Stimulated activated CD8-positive, alpha-beta memory T cell treated with anti-CD3 and anti-CD28 coated beads, Interleukin-15, amount 100 ng/mL, for 4 hours (primary cell): ENCODE results near the gene SNTB2.
"Not testable (repeated sequence)": the region's sequence is repeated elsewhere in the genome, so short reads cannot be mapped to it uniquely, and the experiment has no call there.

Experiments
- DNase-seq, 2 donors: peaks; one replicate each; pipeline ENCODE4 v3.0.0-alpha.2; 2020; ENCODE audit warnings: low read depth in 2 of 2

SNTB2 gene

DNA sequence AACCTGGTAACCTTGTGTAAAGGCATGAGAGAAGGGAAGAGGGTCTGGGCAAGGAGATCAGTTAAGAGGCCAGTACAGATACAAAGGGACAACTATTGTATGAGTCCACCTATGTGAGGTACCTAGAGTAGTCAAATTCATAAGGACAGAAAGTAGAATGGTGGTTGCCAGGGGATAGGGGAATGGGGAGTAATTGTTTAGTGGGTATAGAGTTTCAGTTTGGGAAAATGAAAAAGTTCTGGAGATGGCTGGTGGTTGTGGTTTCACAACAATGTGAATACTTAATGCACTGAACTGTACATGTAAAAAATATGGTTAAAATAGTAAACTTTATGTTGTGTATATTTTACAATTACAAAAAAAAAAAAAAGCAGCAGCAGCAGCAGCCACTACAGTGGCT, 49.4 kb downstream of the SNTB2 start:
- no peak for DNase-seq

DNA sequence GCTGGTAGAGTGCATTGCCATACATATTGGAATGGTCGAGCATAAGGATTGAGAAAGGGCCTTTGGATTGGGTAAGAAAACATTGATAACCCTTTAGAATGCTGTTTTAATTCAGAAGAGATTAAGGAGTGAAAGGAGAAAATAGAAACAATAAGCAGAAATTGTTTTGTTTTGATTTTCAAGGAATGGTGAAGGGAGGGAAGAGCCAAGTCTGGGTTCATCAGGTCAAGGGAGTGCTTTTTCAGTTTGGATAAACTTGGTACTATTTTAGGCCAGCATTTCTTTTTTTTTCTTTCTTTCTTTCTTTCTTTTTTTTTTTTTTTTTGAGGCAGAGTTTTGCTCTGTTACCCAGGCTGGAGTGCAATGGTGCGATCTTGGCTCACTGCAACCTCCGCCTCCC, 50.3 kb downstream of the SNTB2 start:
- no peak for DNase-seq

- no peak for DNase-seq
Measured at GRCh38 chr16:69239851-69240250, 52.9 kb downstream of the SNTB2 start.

DNA sequence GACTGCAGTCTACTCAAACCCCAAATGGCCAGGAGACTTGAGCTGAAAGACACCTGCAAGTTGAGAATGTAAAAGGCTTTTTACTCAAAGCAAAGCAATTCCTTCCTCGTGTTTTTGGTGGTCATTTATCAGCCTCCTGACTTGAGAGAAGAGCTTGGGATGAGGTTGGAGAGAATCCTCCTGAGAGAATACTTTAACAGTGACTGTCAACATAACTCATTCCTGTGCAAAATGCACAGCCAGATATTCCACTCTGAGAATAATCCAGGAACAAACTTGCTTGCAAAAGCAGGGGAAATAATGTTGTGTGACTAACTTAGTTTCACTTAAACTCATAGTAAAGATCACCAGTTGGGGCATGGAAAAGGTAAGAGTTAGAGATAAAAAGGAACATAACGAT, 53.4 kb downstream of the SNTB2 start:
- DNase-seq: no peak

GRCh38 chr16:69241926-69242325, 55.0 kb downstream of the SNTB2 start:
- no peak for DNase-seq

- DNase-seq: no peak
Measured at GRCh38 chr16:69243479-69243878, 56.5 kb downstream of the SNTB2 start.

- DNase-seq: no peak
Measured at GRCh38 chr16:69244336-69244735, 57.4 kb downstream of the SNTB2 start.

DNA sequence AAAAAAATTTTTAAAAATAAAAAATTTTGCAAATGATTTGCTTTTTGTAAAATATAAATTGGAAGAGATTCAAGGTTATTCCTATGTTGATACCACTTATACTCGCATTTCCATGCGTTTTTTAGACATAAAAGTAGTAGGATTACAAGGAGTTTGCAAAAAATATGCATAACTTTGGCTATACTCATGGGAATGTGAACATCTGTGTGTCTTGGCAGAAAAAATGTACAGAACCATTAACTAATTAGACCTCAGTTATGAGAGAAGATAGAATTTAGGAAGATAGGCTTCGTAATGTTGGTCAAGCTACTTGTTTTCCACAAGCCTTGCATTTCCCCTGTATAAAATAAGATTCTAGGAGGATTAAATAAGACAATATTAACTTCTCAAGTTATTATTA, 63.1 kb downstream of the SNTB2 start:
- no peak for DNase-seq

- DNase-seq: no peak
Measured at GRCh38 chr16:69253870-69254341, 66.9 kb downstream of the SNTB2 start.

DNA sequence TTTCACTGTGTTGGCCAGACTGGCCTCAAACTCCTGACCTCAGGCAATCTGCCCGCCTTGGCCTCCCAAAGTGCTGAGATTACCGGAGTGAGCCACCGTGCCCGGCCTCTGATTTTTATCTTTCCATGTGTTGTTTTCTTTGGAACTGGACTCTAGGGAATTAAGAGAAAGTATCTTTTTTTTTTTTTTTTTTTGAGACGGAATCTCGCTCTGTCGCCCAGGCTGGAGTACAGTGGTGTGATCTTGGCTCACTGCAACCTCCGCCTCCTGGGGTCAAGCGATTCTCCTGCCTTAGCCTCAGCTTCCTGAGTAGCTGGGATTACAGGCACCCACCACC, 72.4 kb downstream of the SNTB2 start:
- DNase-seq: not testable (repeated sequence)

GRCh38 chr16:69260019-69260418, 73.1 kb downstream of the SNTB2 start:
- DNase-seq: no peak

- DNase-seq: no peak
Measured at GRCh38 chr16:69260506-69260905, 73.5 kb downstream of the SNTB2 start.

- DNase-seq: no peak
Measured at GRCh38 chr16:69266334-69267063, 79.5 kb downstream of the SNTB2 start.

DNA sequence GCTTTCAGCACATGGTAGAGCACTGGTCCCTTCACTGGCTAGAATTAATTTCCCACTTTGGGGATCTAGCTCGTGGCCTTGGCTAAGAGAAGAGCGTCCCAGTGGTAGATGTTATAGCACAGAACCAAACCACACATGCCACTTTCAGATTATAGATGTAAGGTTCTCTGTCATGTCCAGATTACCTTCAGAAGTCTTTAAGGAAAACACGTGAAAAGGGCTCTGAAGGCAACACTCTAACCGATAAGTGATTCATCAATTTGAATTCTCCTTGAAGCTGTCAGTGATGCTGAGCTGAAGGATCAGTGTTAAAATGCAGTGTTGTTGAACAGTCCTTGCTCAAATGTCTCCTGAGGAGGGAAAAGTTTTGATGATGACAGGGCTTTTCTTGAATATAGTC, 80.7 kb downstream of the SNTB2 start:
- no peak for DNase-seq

DNA sequence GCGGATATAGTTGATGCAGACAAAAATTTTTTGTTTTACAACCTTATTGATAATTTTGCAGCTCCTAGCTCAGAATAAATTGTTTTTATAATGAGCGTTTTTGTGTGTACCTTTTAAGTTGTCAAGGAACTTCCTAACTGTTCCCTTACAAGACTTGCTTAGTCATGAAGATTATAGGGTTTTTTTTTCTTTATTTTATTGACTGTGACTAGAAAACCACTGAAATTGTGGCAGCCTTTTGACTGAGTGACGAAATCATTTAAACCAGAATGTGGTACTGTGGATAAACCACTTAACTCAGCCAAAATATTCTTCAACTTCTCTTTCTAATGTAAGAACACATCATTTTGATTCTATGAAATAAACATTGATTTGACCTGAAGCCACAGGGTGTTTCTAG, 83.4 kb downstream of the SNTB2 start:
- DNase-seq: no peak

DNA sequence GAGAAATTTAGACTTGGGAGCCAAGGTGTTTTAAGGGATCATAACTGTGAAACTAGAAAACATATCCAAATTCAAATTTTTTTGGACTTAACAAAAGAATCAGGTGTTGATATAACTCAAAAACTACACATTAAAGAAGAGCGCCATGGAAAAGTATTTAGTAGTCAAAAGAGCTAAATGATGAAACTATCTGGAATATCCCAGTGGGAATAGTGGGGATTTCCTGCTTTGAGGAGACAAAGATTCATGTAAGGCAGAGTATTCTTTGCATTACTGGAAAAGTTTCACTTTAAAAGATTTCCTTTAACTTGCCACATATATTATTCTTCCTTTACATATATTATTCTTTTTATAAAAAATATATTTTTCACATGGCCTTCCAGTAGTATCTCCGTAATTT, 83.9 kb downstream of the SNTB2 start:
- DNase-seq: no peak

GRCh38 chr16:69273009-69273408, 86.0 kb downstream of the SNTB2 start:
- no peak for DNase-seq

- no peak for DNase-seq
Measured at GRCh38 chr16:69274699-69275235, 87.8 kb downstream of the SNTB2 start.

DNA sequence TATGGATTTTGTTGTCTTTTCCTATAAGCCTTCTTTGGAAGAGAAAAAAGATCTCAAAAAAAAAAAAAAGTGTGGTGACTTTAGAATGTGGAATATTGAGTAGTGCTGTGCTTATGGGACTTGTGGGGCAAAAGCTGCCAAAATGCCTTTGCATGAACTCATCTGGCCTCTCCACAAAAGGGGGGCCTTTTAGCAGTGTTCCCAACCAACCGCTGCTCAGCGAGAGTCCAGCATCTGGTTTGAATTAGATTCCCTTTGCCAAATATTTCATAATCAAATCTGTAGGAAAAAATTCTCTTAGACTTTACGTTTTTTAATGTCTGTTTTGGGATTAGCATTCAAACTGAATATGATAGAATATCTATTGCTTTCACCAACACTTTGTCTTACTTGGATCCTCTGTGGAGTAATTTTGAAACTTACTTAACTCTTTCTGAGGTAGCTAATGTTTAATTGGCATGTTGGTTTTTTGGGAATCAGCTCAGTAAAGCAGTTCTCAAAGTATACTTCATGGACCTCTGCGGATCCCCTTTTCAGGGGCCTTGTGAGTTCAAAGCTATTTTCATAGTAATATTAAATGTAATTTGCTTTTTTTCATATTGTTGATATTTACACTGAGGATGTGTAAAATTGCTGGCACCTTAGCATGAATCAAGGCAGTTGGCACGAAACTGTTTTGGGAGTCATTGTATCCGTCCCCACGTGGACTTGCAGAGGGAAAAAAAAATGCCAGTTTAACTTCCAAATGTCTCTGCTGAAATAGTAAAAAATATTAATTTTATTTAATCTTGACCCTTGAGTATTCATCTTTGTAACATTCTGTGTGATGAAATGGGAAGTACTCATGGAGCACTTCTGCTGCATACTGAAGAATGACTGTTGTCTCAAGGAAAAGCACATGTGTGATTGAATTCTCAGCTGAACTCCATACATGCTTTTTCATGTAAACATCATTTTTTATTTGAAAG, 89.5 kb downstream of the SNTB2 start:
- no peak for DNase-seq

DNA sequence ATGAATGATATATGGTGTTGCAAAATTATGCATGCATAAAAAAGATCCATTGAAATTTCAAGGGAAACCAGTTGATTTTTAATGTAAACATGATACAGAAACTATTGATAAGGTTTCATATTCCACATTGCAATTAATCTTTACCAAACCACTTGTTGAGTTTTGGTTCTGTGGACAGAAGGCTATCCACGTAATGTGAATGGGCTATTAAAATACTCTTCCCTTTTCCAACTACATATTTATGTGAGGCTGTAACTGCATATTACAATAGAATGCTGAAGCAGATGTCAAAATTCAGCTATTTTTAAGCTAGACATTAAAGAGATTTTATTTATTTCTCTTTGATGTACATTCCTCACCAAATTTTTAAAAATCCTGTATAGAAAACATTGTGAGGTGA, 90.4 kb downstream of the SNTB2 start:
- no peak for DNase-seq

DNA sequence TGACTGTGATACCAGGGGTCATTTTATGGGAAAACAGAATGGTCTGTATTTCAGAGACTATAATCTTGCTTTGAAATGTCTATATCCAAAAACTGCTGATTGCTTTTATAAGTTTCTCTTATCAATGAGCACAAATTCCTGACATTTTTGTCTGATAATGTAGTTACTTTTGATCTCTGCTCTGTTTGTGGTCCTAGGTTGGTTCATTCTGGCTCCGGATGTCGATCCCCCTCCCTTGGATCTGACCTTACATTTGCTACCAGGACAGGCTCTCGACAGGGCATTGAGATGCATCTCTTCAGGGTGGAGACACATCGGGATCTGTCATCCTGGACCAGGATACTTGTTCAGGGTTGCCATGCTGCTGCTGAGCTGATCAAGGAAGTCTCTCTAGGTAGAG, 96.9 kb downstream of the SNTB2 start:
- DNase-seq: no peak

DNA sequence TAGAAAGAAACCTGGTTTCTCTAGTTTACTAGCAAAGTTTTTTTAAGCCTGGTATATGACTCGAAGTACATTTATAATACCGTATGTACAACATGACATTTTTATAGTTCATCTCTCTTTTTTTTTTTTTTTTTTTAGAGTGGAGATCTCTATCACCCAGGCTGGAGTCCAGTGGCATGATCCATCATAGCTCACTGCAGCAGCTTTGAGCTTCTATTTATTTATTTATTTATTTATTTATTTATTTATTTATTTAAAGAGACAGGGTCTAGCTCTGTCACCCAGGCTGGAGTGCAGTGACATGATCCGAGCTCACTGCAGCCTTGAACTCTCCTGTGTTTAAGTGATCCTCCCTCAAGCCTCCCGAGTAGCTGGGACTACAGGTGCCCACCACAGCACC, 98.3 kb downstream of the SNTB2 start:
- DNase-seq: no peak
